Effector CD8-positive, alpha-beta T cell (primary cell): ENCODE data around the gene DHRSX.
"Not testable (repeated sequence)": the region's sequence is repeated elsewhere in the genome, so short reads cannot be mapped to it uniquely, and the experiment has no call there.

Experiments used
- DNase-seq: peaks from one replicate; lab custom pipeline; 2025; lab: John Stamatoyannopoulos, UW

DHRSX gene

DNA sequence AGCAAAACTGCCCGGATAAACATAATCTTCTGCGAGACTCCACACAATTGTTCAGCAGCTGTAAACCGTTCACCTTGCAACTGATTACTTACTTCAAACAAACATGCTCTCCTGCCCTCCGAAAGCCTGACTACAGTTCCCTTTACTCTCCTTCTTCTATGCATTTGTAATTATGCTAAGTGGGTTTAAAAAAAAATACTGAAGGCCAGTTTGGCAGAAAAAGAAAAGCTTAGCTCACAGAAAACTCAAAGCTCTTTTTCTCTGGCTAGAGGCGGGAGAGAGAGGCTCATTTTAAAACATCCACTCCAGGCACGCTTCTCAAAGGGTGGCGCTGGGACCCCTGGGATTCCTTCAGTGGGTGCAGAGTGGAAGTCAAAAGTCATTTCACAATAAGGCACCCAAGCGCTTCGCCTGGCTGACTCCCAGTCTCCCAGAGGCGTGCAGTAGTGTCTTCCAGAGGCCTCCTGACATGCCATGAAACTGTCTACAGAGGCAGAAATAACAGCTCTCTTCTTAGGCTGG is 1.9 kb downstream of the DHRSX start:
- no peak for DNase-seq

DNA sequence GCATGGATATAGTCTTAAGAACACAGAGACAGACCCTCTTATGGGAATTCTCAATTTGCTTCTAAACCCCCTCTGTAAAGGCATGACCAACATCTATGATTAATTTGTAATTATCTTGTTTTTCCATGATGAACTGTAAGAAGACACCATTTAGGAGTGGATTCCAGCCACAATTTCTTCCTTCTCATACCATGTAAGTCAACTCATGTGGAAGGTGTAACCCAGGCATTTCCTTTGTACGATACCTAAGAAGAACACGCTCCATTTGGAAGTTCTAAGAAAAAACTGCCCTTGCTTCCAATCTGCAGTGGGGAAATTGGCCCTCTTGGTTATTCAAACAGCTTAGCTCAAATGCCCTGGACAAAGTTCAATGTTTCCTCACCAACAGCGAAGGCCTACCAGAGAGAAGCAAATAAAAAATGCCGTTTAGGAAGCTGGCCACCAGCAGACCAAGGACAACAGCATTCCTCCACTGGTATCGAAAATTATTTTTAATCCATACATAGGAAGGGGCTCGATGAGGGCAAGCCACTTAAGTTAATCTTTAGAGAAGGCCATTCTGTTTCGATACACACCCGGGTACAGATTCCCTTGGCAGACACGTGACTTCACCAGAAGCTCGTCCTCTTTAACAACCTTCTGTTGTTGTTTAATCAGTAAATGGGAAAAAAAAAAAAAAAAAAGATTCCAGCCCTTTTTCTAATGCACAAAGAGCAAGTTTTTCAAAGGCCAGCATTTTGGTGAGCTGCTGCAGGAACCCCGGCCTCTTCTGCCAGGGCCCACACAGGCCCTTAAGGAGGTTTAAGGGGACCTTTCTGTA is 2.6 kb downstream of the DHRSX start:
- DNase-seq: no peak

DNA sequence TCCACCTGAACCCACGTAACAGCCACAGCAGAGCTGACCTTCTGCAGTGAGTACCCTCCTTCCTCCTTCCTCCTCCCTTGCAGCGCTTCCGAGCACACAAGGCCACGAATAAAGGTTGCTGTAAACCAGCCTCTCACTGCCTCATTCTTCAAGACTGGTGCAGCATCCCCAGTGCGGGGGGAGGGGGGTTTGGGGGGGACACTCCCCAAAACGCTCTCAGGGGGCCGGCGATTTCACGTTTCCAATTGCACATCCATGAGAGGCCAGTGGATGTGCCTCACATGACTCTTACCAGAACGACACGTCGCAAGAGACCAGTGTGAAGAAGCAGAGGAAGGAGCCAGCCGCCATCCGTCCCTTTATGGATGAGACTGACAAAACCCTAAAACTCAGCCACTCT is 5.2 kb downstream of the DHRSX start:
- DNase-seq: no peak

DNA sequence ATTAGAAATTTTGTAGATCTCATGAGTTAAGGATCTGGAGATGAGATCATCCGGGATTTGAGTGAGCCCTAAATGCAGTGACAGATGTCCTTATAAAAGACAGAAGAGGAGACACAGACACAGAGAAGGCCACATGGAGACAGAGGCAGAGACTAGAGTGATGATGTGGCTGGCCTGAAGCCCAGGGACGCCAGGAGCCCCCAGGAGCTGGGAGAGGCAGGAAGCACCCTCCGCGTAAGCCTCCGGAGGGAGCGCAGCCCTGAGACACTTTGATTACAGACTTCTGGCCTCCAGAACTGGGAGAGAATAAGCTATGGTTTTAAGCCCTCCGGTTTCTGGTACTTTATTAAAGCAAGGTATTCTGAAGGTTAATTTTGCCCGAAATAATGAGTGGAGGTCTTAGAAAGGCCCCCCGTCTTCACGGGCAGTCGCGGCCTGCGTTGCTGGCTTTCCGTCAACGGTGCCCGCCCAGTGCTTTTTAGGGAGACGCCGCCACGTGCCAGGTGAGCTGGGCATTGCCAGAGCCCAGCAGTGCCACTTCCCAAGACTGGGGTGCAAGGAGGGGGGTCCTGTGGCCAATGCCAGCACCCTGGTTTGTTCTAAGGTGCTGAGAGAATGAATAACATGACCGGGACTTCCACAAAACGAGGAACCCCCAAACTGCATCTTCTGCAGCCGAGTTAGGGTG is 8.1 kb downstream of the DHRSX start:
- no peak for DNase-seq

DNA sequence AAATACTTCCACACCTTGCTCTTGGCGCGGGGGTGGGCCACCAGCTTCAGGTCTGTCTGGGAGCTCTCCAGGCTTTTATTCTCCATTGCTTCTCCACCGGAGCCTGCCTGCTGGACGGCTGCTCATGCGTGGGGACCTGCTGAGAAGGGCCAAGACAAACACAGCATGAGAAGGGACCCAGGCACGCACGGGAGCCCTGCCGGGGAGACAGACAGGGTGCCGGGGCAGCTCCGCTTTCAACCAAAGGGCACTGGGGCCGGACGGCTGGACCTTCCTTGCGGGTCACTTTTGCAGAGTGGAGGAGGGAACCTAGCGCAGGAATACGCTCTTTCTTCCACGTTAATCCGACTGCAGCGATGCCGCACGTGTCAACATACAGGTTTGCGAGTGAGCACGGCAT is 10.1 kb downstream of the DHRSX start:
- no peak for DNase-seq

DNA sequence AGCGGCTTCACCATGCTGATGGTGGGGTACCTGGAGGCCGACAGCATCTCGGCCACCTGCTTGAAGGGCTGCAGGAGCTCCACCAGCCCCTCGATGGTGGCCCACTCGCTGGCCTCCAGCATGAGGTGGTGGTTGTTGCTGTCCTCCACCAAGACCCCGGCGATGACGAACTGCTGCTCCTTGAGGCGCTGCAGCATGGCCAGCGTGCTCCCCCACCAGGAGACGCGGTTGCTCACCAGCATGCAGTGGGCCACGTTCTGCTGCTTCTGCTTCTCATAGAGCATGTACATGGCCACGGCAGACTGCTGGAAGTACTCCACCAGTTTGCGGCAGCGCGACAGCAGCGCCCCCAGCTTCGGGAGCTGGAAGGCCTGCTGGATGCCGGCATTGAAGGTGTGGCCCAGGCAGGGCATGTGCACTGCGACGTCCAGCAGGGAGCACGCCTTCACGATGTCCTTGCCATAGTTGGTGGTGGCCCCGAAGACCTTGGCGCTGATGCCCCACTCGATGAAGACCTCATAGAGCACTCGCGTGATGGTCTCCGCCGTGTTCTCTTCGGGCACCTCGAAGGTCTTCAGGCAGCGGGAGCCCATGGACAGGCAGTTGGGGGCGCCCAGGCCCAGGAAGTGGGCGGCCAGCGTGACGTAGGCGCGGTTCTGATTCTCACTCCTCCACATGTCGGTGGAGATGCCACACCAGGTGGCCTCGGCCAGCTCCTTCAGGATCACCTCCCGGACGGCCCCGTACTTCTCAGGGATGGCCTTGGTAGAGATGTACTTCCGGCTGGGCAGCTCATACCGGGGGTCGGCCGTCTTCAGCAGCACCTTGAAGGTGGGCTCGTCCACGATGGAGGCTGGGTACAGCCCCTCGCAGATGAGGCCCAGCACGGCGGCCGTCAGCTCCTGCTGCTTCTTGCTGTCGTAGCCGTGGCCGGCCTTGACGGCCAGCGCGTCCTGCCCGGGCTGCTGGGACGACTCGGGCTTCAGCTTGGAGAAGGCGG is 11.0 kb downstream of the DHRSX start:
- no peak for DNase-seq

DNA sequence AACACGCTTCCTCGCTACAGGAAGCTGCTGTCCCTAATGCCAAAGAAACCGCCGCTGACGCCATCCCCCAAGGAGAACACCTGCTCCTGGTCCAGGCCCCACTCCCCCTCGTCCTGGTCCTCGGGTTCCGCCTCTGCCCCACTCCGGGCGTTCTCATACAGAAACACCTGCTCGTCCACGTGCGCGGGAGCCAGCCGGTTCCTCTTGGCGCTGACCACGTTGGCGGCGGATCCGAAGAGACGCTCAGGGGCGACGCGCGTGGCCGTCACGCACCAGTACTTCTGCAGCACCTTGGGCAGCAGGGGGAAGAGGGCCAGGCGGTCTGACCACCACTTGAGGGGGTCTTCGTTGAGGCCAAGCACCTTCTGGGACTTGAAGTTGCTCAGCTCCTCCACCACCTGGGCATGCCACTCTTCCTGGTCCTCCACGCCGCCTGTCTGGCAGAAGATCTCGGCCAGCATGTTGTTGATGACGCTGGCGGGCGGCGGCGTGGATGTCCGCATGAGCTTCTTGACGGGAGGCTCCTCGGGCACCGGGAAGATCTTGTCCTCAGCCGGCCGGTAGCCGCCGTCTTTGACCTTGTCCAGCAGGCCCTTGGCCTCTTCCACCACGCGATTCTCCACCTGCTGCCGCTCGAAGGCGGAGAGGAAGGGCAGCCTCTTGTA is 12.0 kb downstream of the DHRSX start:
- DNase-seq: no peak

DNA sequence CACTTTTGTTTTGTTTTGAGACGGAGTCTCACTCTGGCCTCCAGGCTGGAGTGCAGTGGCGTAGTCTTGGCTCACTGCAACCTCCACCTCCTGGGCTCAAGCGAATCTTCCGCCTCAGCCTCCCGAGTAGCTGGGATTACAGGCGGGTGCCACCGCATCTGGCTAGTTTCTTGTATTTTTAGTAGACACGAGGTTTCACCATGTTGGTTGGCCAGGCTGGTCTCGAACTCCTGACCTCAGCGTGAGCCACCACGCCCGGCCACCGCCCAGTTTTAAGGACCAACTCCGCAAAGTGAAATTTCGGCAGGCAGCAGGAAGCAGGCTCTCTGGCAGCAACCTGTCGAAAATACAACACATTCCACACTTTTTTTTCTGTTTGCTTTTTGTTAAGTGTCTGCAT is 13.4 kb downstream of the DHRSX start:
- no peak for DNase-seq

DNA sequence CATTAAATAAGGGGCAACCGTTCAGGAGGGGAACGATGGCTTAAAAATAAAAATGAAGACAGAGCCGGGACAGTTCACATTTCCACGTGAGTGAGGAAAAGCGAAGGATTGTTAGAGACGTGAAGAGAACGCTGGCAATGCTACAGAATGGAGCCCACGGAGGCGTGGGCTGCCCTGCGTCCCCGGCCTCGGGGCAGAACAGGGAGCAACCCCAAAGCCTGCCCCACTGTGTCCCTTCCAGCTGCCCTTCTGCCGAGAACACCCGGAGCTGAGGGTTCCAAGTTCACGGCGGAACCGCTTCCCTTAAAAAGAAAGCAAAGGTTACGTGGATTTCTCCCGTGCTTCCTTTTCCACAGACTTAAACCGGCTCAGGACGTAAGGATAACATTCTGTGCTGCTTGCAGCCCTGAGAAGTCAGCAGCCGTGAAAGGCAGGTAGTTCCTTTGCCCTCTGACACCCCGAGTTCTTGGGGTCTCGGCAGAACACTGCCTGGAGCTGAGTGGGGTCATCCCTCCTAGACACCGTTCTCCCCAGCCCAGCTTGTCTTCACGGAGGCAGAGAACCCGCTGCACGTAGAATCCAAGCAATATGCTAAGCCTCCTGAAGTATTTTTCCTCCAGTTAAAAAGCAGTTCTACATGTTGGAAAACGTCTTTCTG is 14.2 kb downstream of the DHRSX start:
- no peak for DNase-seq

DNA sequence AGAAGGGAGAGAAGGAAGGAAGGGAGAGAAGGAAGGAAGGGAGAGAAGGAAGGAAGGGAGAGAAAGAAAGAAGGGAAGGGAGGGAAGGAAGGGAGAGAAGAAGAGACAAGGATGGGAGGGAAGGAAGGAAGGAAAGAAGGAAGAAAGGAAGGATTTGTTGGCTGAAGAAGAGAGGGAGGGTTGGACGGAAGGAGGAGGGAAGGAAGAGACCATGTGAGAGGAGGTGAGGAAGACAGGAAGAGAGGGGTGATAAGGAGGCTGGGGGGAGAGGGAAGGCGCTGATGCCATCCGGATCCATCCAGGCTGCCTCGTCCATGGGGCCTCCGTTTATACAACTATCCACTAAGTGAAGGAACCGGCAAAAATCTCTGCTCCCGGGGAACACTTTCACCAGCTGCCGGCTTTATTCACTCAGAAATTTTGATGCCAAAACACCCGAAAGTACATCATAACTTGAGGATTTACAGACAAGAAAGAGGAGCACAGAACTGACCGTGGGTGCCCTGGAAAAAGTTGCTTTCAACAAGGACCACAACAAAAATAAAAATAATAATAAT is 14.9 kb downstream of the DHRSX start:
- DNase-seq: no peak

DNA sequence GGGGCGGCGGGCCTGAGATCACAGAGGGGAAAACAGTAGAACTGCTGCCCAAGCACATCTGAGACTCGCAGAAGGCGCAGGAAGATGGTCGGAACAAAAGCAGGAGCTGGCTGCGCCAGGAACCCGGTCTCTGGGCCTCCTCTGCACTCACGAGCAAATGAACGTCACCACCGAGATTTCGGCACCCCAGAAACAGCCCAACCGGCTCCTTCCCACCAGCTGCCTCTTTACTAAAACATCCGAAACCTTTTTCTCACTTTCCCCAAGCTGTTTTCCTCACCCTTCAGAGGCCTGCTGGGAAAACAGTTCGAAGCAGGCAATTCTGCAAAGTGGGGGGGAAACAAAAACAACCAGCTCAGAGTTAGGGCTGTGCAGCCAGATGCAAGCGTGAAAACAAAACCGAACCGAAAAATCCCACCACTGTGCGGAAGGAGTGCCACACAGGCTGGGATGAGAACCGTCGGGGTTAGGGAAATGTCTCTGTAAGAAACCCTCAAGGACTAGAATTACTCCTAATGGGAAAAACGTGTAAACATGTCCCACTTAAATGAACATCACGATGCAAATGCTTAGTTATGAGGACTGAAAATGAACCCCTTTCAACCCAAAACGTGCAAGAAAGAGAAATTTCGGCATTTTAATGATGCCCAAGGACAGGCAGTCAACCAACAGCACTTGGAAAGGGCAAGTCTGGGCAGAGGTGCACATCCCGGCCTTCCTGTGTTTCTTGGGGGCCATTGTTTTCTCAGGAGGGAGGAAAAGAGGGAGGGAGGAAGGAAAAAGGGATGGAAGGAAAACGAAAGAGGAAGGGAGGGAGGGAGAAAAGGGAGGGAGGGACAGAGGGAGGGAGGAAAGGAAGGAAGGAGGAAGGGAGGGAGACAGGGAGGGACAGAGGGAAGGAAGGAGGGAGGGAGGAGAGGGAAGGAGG is 15.8 kb downstream of the DHRSX start:
- no peak for DNase-seq

DNA sequence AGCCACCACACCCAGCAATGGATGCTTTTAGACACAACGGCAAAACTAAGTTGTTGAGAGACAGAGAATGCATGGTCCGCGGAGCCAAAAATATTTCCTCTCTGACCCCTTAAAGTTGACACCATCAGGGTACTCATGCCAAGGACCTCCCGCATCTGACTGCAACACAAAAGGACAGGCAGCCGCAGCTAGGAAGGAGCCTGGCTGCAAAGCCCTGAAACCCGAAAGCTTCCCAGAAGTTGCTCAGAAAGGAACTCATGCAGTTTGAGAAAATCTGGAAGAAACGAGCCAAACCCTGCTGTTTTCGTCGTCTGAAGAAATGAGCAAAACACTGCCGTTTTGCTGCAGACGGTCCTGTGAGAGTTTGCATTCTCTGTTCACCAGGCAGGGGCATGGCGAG is 16.5 kb downstream of the DHRSX start:
- no peak for DNase-seq

DNA sequence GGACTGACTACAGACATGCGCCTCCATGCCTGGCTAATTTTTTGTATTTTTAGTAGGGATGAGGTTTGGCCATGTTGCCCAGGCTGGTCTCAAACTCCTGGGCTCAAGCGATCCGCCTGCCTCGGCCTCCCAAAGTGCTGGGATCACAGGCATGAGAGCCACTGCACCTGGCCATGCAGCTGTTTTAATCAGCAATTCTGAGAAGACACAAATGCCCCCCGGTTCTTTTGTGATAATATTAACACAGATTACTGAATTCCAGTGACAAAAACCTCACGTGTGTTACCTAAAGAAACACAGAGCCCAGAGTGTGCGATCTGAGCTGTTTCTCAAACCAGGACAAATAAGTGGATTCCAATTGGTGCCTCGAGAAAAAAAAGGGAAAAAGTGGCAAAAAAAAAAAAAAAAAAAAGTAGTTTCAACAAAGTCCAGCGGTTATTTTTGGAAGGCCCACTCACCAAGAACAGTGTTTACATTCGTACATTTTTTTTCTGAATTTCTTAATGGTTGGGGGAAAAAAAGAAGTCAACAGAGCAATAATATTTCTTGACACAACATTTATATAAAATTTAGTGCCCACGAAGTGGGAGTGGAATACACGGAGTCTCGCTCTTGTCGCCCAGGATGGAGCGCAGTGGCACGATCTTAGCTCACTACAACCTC is 17.2 kb downstream of the DHRSX start:
- DNase-seq: no peak

DNA sequence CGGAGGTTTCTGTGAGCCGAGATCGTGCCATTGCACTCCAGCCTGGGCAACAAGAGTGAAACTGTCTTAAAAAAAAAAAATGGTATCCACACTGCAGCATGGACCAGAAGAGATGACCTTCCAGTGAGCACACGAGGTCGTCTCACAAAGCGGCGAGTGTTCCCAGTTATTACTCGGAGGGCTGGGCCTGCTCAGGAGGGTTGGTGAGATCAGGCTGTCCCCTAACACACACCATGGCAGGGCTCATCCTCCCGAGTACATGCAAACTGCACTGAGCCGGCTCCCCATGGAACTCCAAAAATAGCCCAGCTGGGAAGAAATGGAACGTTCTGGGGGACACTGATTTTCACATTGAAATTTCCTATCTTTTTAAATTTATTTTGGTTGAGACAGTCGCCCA is 19.2 kb downstream of the DHRSX start:
- not testable (repeated sequence) for DNase-seq

DNA sequence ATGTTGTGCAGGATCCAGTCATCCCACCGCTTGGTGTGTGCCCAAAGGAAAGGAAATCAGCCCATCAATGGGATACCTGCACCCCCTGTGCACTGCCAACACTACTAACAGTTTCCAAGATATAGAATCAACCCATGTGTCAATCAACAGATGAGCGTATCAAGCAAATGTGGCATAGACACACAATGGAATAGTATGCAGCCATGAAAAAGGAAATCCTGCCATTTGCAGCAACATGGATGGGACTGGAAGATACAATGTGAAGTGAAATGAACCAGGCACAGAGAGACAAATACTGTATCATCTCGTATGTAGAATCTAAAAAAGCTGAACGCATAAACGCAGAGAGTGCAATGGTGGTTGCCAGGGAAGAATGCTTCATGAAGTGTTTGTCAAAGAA is 20.8 kb downstream of the DHRSX start:
- DNase-seq: not testable (repeated sequence)

DNA sequence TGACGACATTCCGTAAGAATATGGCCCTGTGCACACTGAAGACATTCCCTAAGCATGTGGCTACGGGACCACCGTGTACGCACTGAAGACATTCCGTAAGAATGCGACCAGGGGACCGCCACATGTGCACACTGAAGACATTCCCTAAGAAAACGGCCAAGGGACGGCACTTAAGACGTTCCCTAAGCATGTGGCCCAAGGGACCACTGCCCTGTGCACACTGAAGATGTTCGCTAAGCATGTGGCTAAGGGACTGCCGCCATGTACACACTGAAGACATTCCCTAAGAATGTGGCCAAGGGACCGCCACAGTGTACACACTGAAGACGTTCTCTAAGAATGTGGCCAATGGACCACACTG is 21.4 kb downstream of the DHRSX start:
- no peak for DNase-seq

DNA sequence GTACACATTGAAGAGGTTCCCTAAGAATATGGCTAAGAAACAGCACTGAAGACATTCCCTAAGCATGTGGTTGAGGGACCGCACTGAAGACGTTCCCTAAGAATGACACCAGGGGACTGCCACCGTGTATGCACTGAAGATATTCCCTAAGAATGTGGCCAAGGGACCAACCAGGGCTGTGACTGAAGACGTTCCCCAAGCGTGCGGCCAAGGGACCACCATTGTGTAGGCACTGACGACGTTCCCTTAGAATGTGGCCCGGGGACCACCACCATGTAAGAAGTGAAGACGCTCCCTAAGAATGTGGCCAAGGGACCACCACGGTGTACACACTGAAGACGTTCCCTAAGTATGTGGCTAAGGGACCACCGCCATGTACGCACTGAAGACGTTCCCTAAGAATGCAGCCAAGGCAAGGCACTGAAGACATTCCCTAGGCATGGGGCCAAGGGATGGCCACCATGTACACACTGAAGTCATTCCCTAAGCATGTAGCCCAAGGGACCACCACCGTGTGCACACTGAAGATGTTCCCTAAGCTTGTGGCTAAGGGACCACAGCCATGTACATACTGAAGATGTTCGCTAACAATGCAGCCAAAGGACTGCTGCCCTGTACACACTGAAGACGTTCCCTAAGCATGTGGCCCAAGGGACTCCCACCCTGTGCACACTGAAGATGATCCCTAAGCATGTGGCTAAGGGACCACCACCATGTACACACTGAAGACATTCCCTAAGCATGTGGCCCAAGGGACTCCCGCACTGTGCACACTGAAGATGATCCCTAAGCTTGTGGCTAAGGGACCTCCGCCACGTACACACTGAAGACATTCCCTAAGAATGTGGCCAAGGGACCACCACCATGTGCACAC is 22.0 kb downstream of the DHRSX start:
- DNase-seq: no peak

DNA sequence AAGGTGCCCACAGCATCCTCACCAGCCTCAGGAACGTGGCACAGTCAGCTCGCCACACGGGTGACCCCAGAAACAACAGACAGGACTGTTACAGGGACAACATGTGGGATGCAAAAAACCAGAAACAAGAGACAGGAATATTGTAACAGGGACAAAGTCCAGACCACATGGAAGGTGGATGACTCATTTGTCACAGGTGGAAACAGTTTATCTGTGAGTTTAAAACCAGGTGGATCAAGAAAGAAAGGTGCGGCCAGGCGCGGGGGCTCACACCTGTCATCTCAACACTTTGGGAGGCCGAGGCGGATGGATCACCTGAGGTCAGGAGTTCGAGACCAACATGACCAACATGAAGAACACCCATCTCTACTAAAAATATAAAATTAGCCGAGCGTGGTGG is 23.5 kb downstream of the DHRSX start:
- DNase-seq: not testable (repeated sequence)
